22Rv1 (cell line): ENCODE measurements around the gene GNB5.

Experiments used
- CTCF ChIP-seq: fragments of 450-650 bp; IDR thresholded peaks from 2 replicates; pipeline ENCODE4 v1.5.1; 2017; ENCODE audit warnings: mild to moderate bottlenecking
- ZFX ChIP-seq: fragments of 450-650 bp; IDR thresholded peaks from 2 replicates; pipeline ENCODE4 v1.6.1; 2017; ENCODE audit warnings: antibody characterized with exemption, borderline replicate concordance

DNA sequence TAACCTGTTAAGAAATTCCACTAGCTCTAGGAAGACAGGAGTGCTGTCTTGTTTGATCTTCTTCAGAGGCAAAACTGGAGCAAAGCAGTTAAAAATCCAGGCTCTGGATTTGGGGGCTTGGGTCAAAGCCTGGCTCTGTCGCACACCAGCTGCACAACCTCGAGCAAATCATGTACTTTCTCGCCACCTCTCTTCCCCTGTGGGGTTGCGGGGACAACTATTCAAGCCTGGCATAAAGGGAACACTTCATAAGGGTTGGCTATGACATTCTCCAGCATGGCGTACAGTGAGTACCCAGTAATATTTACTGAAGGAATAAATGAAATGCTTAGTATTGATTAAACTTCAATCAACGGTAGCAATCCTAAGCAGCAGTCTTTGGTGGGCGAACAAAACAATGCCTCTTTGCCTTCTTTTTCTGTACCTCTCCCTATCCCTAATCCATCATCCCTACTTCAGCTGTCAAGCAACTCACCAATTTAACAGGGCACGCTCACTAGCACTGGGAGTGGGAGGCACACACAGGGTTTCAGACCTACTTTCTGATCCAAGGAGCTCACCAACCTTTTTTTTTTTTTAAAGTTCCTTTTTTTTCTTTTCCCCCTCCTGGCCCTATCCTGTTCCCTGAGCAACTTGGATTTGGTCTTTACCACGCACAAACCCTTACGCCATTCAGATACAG, 33.0 kb downstream of the GNB5 start:
- TF ChIP-seq CTCF: no peak
- no peak for TF ChIP-seq ZFX
